GM18519 (cell line): ENCODE measurements around the gene ADK.

ENCODE experiments used
- ATAC-seq: cut with Tn5 transposase; IDR thresholded peaks from one replicate; pipeline ENCODE4 v1.9.1; 2021; ENCODE audit warnings: mild to moderate bottlenecking, moderate library complexity; ENCODE audit not compliant: unreplicated experiment, low FRiP score

Gene ADK

DNA sequence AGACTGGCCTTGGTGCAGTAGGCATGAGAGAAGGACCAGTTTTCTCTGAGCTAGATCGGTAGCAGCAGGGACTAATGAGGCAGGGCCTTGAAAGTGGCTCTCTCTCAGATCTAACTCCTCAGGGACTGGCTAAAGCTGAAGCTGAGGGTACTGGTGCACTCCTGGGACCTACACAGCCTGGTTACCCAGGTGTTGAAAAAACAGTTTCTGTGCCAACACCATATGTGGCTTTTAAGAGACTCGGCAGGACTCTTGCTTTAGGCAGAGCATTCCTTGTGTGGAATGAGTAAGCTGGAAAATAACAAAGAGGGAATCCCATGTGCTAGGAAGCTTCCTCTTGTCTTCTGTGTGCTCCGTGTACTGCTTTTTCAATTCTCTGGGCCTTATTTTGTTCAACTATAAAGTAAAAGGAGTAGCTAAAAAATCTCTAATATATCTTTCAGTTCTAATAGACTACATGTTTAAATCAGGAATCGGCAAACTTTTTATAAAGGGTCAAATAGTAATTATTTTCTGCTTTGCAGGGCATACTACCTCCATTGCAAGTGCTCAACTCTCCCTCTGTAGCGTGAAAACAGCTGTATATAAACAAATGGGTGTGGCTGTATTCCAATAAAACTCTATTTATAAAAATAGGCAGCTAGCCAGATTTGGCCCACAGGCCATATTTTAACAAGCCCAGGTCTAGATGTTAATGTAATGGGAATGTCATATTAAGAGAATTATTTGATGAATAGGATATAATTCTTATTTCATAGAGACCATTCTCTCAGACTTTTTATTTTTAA, 489.3 kb downstream of the ADK start:
- no peak for ATAC-seq

DNA sequence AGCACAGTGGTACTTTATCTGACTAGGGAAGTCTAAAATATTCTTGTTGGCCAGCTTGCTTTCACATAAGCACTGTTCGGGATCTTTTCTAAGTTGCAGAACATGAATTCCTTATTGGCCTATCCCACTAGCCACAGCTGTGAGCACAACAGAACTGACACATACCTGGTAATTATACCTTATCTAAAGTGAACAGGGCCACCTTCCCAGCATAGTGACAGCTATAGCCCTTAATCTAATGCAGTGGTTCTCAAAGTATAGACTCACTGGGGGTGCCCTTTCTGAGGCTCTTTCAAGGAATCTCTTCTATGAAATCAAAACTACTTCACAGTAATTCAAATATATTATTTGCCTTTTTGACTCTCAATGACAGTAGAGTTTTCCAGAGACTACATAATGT, 490.6 kb downstream of the ADK start:
- no peak for ATAC-seq

DNA sequence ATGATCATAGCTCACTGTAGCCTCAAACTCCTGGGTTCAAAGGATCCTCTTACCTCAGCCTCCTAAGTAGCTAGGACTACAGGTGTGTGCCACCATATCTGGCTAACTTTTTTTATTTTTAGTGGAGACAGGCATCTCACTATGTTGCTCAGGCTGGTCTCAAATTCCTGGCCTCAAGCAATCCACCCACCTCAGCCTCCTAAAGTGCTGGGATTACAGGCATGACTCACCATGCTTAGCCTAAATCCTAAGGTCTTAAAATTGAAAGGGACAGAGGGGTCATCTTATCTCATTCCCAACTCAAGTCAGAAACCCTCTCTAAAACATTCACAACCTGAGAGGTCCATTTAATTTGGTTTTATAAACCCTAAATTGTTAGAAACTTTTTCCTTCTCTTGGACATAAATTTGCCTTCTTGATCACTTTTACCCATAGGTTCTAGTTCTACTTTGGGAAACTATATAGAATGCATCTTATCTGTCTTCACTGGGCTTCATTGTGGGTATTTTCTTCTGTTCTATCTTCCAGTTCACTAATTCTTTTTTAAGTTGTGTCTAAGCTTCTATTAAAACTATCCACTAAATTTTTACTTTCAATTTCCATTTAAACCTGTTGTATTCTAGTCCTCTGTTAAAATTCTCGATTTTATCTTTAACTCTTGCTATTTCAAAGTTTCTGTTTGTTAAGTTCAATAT, 492.0 kb downstream of the ADK start:
- no peak for ATAC-seq

DNA sequence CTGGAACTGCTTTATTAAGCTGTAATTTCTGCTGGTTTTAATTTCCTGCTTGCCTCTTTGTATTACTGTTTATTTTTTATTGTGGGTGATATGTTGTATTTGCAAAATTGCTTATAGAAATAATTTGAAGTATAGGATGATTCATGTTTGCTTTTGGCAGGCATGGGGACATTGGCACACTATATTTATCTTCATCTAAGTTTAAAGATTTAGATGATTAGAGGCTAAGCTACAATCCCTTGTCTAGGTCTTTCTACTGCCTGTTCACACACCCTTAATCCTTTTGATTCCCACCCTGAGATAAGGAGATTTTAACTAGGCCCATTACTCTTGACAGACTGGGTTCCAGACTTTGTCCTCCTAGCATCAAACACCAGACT, 492.6 kb downstream of the ADK start:
- no peak for ATAC-seq

DNA sequence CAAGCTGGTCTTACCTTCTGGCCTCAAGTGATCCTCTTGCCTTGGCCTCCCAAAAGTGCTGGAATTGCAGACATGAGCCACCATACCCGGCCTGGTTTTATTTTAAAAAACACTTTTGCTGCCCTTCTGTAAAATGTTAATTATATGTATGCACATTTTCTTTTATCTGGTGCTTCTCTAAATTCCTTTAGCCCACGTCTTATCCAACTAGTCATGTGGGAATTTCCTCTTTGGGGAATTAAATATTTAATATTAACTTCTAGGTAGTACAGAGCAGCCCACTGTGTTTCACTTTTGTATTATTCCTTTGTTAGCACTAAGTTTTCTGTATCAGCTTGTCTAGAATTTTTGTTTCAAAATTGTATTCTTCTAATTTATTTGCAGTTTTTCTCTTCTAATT, 493.7 kb downstream of the ADK start:
- no peak for ATAC-seq

DNA sequence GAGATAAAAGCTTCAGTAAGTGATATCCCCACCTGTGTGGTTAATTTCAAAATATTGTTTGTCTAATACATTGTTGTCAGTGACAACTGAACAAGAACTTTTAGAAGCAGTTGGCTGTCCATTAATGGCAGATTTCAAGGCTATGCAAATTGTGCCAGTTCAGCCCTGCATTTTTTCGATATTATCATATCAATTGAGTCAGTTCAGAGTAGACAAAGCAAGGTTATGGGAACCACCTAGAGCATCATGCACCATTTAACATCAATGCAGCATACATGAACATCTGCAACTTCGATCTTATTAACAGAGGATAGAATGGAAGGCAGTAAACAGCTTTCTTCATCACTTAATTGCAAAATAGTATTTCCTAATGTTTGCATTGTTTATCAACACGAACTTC, 494.7 kb downstream of the ADK start:
- ATAC-seq: no peak

DNA sequence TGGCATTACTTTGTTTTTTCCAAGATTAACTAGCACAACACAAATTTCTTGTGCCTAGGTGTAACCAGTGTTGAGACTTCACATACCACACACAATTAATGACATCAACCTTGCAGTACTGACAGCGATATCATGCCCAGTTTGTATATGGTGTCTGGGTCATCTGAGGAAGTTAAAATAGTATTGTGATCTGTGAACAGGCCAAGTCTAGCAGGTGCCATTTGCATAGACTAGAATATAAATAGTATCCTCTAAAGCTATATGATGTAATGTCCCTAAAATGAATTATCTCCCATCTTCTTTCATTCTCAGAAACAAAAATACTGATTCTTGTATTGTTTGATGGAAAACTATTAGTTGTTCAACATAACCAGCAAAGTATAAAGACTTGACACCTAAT, 499.6 kb downstream of the ADK start:
- ATAC-seq: no peak

DNA sequence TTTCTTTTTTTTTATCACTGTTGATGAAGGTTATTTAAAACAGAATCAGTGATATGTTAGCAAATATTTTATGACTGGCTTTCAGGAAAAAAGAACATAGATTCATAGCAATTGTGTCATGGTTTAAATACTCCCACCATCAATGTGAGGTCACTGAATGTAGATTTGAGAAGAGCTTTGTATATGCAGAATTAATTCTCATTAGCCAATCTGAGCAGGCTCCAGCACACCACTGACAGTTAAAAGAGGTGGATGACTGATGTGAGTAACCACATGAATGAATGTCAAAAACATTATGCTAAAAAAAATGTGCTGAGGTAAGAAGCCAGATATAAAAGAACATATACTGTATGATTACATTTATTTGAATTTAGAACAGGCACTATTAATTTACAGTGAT, 500.5 kb downstream of the ADK start:
- no peak for ATAC-seq

DNA sequence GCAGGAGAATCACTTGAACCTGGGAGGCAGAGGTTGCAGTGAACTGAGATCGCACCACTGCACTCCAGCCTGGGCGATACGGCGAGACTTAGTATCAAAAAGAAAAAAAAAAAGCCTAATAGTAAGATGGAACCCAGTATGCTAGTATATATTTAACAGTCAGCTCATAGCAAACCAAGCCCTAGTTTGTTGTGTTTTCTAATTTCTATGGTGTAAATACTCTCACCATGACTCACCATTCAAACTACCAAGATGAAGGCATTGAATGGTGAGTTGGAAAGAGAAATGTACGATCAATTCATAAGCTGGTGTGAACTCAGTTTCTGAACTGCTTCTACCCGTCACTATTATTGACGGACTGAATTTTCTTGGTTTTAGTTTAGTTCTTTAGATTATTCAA, 501.6 kb downstream of the ADK start:
- ATAC-seq: no peak

DNA sequence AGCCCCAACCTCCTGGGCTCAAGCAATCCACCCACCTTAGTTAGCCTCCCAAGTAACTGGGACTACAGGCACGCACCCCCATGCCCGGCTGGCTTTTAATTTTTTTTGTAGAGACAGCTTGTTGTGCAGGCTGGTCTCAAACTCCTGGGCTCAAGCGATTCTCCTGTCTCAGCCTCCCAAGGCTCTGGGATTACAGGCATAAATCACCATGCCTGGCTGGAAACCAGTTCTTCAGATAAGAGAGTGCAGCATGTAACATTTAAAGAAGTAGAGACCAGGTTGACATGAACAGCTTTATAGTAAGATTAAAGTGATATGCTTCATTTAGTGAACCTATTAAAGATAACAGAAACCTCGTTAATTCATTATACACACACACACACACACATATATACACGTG, 507.5 kb downstream of the ADK start:
- no peak for ATAC-seq

DNA sequence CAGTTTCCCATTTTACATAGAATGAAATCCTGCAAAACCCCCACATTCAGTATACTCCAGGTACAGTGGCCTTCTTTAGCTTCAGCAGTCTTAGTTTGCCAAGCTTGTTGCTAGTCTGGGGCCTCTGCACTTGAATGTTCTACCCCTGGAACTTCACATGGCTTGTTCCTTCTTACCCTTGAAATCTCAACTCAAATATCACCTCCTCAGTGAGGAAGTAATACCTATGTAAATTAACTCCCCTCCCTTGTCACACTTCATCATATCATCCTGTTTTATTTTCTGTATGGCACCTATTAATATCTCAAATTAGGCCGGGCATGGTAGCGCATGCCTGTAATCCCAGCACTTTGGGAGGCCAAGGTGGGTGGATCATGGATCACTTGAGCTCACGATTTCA, 511.6 kb downstream of the ADK start:
- ATAC-seq: no peak

DNA sequence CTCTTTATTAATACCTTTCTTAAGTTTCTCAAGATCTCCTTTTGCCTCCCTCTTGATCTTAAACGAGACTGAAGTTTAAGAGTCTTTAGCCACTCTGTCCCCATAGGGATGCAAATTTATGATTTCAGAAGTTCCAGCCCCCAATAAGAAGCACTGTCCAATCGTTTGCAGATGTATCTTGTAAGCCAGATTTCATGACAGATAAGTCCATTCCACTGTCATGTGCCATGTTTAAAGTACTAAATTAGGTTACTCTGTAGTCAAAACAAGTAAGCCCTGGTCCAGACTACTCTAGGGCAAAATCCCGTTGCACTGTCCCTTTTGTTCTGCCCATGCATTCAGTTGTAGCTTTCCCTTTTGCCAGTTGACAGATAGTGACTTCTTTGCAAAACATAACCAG, 518.2 kb downstream of the ADK start:
- no peak for ATAC-seq

DNA sequence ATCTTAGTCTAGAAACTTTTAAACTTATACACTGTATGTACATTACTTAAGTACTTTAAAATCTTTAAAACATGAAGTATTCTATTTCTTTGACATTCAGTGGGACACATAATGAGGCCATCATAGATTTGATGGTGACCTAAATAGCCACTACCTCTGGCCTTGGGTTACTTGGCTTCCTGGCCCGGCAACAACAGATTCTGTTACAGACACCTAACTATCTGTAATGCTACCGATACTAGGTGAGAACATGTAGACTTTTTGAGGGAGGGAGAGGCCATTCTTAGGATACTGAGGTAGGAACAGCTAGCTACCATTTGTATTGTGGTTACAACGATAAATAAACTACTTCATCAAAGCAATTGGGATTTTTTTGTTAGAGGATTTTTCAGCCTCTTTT, 520.7 kb downstream of the ADK start:
- no peak for ATAC-seq

DNA sequence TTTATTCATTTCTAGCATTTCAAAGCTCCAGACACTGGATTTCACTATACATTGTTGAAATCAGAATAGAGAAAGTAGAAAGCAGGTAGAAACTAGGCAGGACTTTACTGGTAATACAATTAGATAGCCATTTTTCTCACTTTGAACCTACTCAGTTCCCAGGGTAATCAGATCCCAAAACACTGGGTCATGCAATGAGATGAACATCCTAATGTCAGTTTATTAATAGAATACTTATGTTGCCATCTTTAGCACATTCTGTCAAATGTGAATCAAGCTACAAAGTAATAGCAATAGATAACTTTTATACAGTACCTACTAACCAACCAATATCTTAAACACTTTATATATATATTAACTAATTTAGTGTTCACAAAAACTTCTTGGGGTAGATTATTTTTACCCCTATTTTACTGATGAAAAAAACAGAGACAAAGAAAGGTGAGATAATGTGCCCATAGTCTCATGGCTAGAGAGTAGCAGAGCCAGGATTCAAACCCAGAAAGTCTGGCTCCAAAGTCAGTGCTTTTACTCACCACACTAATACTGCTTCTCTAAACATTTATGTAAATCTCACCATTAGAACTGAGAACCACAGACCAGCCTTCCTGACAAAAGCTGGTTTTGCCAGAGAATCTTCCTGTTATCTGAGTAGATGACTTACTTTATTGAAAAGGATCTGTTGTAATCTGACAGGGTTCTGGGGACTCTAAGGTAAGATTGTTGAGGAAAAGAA, 521.6 kb downstream of the ADK start:
- ATAC-seq: no peak

DNA sequence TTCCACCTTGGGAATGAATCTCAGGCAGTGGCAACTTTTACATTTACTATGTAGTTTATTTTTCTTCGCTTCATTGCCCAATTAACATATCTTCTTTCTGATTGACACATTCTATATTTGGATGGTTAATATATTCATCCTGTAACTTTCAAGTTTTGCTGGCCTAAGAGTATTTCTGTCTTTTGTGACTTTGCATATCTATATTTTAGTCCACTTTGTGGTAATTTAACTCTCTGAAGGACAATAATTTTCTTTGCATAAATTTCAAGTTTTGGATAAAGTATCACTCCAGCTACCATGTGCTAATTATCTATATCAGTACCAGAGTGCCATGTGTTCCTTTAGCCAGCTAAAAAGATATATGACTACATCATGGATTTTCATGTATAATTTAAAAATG, 523.9 kb downstream of the ADK start:
- ATAC-seq: no peak

DNA sequence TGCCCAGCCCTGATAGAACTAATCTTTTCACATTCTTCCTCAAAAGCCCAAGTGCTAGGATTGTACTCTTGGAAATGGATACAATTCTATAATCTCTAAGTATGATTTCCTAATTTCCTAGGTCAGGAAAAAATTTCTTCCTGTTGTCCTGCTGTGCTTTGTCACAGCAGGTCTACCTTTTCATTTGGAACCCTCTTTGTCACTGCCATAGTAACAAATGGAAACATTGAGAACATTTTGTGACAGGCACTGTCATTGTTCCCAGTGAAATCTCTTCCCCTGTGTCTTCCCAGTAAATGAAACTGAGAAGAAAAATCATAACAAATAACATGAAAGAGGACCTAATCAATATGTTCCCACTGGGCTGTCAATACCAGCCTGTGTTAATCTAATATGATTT, 524.5 kb downstream of the ADK start:
- ATAC-seq: no peak

DNA sequence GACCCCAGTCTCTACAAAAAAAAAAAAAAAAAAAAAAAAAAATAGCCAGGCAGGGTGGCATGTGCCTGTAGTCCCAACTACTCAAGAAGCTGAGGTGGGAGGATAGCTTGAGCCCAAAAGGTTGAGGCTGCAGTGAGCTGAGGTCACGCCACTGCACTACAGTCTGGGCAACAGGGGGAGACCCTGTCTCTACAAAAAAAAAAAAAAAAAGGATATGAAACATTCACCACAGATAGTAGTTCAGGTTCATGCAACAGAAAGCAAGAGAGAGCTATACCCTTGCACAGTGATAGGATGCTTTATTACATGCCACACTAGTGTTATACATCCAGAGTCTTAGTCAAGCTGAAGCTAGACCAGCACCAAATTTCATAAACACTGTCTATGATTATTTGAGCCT, 526.9 kb downstream of the ADK start:
- ATAC-seq: peak; percentile 77

DNA sequence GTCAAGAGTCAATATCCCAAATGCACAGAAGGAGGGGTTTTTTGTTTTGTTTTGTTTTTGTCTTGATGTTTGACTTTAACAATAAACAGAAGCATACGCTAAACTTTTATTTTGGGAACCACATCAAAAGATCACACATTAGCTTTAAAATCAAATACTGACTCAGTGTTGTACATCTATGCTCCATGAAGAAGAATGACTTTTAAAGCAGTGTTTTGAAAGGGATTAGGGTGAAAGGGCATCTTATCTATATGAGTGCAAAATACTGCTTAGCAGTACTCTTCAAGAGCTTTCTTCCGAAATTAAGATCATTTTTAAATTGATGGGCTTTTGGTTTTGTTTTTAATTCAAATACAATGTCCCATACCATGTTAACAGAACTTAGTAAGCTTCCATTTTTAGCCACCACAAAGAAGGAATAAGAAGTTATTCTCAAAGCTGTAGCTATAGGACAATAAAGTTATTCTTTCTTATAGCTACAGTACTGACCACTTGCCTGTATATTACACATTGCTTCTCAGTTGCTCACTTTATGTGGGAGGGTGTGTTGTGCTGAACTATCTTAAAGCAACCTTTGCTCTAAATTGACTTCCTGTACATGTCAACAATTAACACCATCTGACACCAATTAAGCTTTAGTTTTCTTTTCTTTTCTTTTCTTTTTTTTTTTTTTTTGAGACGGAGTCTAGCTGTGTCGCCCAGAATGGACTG, 531.1 kb downstream of the ADK start:
- ATAC-seq: no peak

DNA sequence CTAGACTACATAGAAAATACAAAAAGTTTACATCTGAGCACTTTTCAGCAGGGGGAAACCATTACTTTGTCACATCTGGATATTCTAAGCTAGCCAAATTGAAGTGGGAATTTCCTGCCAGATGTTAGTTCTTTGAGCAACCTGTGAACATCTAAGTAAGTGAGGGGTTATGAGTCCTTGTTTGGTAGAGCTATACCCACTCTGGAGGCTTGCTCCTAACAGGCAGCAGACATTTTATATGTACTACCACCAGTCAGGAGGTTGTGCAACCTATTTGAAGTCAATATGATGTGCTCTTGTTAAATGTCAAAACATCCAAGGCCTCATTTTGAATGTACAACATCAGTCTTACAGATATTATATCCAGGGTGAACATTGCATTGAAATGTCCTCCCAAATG, 532.0 kb downstream of the ADK start:
- no peak for ATAC-seq

DNA sequence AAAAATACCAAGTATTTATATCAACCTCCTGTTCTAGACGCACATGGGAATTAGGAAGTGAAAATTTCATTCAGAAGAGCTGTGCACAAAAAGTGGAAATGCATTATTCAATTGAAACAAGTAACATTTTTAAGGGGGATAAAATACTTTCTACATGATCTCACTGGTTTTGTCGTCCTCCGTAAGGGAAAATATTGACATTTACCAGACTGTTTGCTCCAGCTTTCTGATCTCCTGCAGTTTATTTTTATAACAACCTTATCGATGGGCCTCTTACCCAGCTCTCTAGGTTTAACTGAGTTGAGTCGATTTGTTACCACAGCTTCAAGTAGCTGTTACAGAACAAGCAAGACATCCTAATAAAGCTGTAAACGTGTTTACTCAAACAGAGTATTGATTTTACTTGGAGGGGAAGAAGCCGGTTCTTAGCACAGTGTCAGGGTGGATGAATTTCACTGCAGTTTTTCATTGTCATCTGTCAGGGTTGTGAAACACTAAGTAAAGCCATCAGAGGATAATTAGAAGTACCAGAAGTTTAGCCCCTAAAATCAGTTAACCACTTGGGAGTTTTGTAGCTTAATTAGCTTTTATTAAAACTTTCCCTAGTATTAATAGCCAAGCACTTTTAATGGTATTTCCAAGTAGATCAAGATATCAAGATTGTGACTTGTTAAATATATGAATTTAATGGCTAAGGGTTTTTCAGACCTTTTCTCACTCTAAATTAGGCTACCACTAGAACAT, 532.8 kb downstream of the ADK start:
- ATAC-seq: no peak
